GM19043 (cell line): ENCODE data around the gene CHCHD10.

ENCODE experiments used
- ATAC-seq: cut with Tn5 transposase; IDR thresholded peaks from one replicate; pipeline ENCODE4 v1.9.1; 2021; ENCODE audit warnings: low read depth; ENCODE audit not compliant: unreplicated experiment

The CHCHD10 gene

GRCh38 chr22:23767673-23768548 lies at the start of gene CHCHD10:
Gene CHCHD10, minus strand, starts transcription at chr22:23767972. Its CDS starts 98 bp downstream, at chr22:23767874.
- peak; percentile 44 for ATAC-seq

GRCh38 chr22:23817146-23817545 lies 49.4 kb upstream of the CHCHD10 start:
- ATAC-seq = no peak

GRCh38 chr22:23816156-23816976 lies 48.6 kb upstream of the CHCHD10 start:
- ATAC-seq = no peak

- ATAC-seq = no peak
Measured at GRCh38 chr22:23815541-23816155, 47.9 kb upstream of the CHCHD10 start.

GRCh38 chr22:23812378-23812777 lies 44.6 kb upstream of the CHCHD10 start:
- ATAC-seq = no peak

GRCh38 chr22:23806837-23807236 lies 39.1 kb upstream of the CHCHD10 start:
- ATAC-seq = no peak

- ATAC-seq = no peak
Measured at GRCh38 chr22:23804781-23805291, 37.1 kb upstream of the CHCHD10 start.

GRCh38 chr22:23803001-23803819 lies 35.4 kb upstream of the CHCHD10 start:
- no peak for ATAC-seq

- ATAC-seq = no peak
Measured at GRCh38 chr22:23801886-23802377, 34.2 kb upstream of the CHCHD10 start.

GRCh38 chr22:23801238-23801821 lies 33.6 kb upstream of the CHCHD10 start:
- ATAC-seq = no peak

GRCh38 chr22:23800297-23801237 lies 32.8 kb upstream of the CHCHD10 start:
- ATAC-seq = peak; percentile 44

GRCh38 chr22:23796461-23796860 lies 28.7 kb upstream of the CHCHD10 start:
- ATAC-seq = no peak

GRCh38 chr22:23793326-23793725 lies 25.6 kb upstream of the CHCHD10 start:
- ATAC-seq = no peak

- no peak for ATAC-seq
Measured at GRCh38 chr22:23791738-23792645, 24.2 kb upstream of the CHCHD10 start.

- ATAC-seq = no peak
Measured at GRCh38 chr22:23790819-23791737, 23.3 kb upstream of the CHCHD10 start.

GRCh38 chr22:23789638-23790037 lies 21.9 kb upstream of the CHCHD10 start:
- ATAC-seq = no peak
